ENCODE results near the gene DPP6.

DPP6 gene

GRCh38 chr7:154167807-154168206 is 115.6 kb downstream of the DPP6 start:
- no peak for DNase-seq (ENCODE audit: extremely low read depth, low read depth)
- TF ChIP-seq, protein P1, sequence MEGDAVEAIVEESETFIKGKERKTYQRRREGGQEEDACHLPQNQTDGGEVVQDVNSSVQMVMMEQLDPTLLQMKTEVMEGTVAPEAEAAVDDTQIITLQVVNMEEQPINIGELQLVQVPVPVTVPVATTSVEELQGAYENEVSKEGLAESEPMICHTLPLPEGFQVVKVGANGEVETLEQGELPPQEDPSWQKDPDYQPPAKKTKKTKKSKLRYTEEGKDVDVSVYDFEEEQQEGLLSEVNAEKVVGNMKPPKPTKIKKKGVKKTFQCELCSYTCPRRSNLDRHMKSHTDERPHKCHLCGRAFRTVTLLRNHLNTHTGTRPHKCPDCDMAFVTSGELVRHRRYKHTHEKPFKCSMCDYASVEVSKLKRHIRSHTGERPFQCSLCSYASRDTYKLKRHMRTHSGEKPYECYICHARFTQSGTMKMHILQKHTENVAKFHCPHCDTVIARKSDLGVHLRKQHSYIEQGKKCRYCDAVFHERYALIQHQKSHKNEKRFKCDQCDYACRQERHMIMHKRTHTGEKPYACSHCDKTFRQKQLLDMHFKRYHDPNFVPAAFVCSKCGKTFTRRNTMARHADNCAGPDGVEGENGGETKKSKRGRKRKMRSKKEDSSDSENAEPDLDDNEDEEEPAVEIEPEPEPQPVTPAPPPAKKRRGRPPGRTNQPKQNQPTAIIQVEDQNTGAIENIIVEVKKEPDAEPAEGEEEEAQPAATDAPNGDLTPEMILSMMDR (IDR thresholded peaks at IDR 0.05; ENCODE audit: low read depth, low read length, missing control alignments) = no peak
- H3K4me3 ChIP-seq (replicated peaks; ENCODE audit: low read depth, low read length) = no peak overlapping the region

DNA sequence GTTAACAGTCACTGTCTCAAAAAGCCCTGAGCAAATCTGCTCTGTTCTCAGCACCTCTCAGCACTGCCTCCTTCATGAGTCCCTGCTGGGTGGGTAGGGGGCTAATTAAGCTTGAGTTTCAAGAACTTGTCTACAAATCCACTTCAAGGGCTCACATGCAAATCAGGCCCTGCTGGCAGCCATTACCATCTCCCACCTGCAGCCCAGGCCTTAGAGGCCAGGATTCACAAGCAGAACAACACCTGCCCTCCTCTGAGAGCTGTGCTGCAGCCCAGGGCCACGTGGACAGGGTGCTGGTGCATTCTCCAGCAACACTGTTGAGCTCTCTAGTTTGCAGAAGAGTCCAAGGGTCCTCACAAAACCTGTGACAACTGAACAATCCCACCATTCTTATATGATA is 119.2 kb downstream of the DPP6 start:
- H3K4me3 ChIP-seq (replicated peaks; ENCODE audit: low read depth, low read length) = no peak overlapping the region
- TF ChIP-seq, protein P1 (IDR thresholded peaks at IDR 0.05; ENCODE audit: low read depth, low read length, missing control alignments) = no peak
- no peak for DNase-seq (ENCODE audit: extremely low read depth, low read depth)

- TF ChIP-seq, protein P1 (IDR thresholded peaks at IDR 0.05; ENCODE audit: low read depth, low read length, missing control alignments) = no peak
- H3K4me3 ChIP-seq (replicated peaks; ENCODE audit: low read depth, low read length) = no peak overlapping the region
- no peak for DNase-seq (ENCODE audit: extremely low read depth, low read depth)
Observed at GRCh38 chr7:154172236-154172635, 120.0 kb downstream of the DPP6 start.

GRCh38 chr7:154177584-154177983 is 125.4 kb downstream of the DPP6 start:
- DNase-seq (ENCODE audit: extremely low read depth, low read depth) = no peak
- TF ChIP-seq, protein P1 (IDR thresholded peaks at IDR 0.05; ENCODE audit: low read depth, low read length, missing control alignments) = no peak
- no peak overlapping the region for H3K4me3 ChIP-seq (replicated peaks; ENCODE audit: low read depth, low read length)

- TF ChIP-seq, protein P1 (IDR thresholded peaks at IDR 0.05; ENCODE audit: low read depth, low read length, missing control alignments) = no peak
- DNase-seq (ENCODE audit: extremely low read depth, low read depth) = no peak
- no peak overlapping the region for H3K4me3 ChIP-seq (replicated peaks; ENCODE audit: low read depth, low read length)
Observed at GRCh38 chr7:154178895-154179294, 126.7 kb downstream of the DPP6 start.

- H3K4me3 ChIP-seq (replicated peaks; ENCODE audit: low read depth, low read length) = no peak overlapping the region
Observed at GRCh38 chr7:154183482-154183881, 131.3 kb downstream of the DPP6 start.

GRCh38 chr7:154183946-154184345 is 131.7 kb downstream of the DPP6 start:
- no peak for DNase-seq (ENCODE audit: extremely low read depth, low read depth)
- no peak overlapping the region for H3K4me3 ChIP-seq (replicated peaks; ENCODE audit: low read depth, low read length)
- TF ChIP-seq, protein P1 (IDR thresholded peaks at IDR 0.05; ENCODE audit: low read depth, low read length, missing control alignments) = no peak

More at GRCh38 chr7:154183482-154183881, 131.3 kb downstream of the DPP6 start:
- TF ChIP-seq, protein P1 (IDR thresholded peaks at IDR 0.05; ENCODE audit: low read depth, low read length, missing control alignments) = no peak
- no peak for DNase-seq (ENCODE audit: extremely low read depth, low read depth)
